NB4 (cell line): ENCODE data around the gene MAP4K2.
A peak's percentile ranks its signal among the peaks of the same experiment; 100 is the strongest.

Source experiments
- DNase-seq: peaks from one replicate; pipeline ENCODE4 v3.0.0; 2010; ENCODE audit warnings: low read depth
- H3K4me3 ChIP-seq: one replicate; pipeline ENCODE4 v1.5.1; 2011; ENCODE audit warnings: mild to moderate bottlenecking, low read depth, low read length, moderate library complexity
- CTCF ChIP-seq: IDR thresholded peaks from one replicate; pipeline ENCODE4 v1.5.1; 2012; ENCODE audit warnings: low read depth, low read length
- MAX ChIP-seq: IDR thresholded peaks from 2 replicates; pipeline ENCODE4 v1.6.1; 2011; ENCODE audit warnings: low read depth, low read length
- MYC ChIP-seq: IDR thresholded peaks from 2 replicates; pipeline ENCODE4 v1.6.1; 2011; ENCODE audit warnings: low read depth, low read length
- POLR2A ChIP-seq: IDR thresholded peaks from 2 replicates; pipeline ENCODE4 v1.6.1; 2011; ENCODE audit warnings: mild to moderate bottlenecking; ENCODE audit not compliant: insufficient read length; ENCODE audit errors: extremely low read depth

The MAP4K2 gene

GRCh38 chr11:64768300-64768694 lies 34.7 kb downstream of the MAP4K2 start:
- TF ChIP-seq POLR2A (no peak), MAX (no peak), MYC (no peak)
- no peak for DNase-seq
- H3K4me3 ChIP-seq, result no peak overlapping the region

GRCh38 chr11:64767344-64768299 lies 35.4 kb downstream of the MAP4K2 start:
- peak; percentile 19 for TF ChIP-seq POLR2A
- TF ChIP-seq MYC, result no peak
- peak; percentile 90 for TF ChIP-seq CTCF
- no peak for TF ChIP-seq MAX
- no peak overlapping the region for H3K4me3 ChIP-seq
- peak; percentile 83 for DNase-seq

GRCh38 chr11:64766881-64767280 lies 36.1 kb downstream of the MAP4K2 start:
- no peak for DNase-seq
- H3K4me3 ChIP-seq, result no peak overlapping the region
- TF ChIP-seq POLR2A (no peak), MYC (no peak), MAX (no peak), CTCF (no peak)

- no peak for TF ChIP-seq CTCF
- no peak for TF ChIP-seq MYC
- no peak for TF ChIP-seq POLR2A
- no peak for TF ChIP-seq MAX
- H3K4me3 ChIP-seq, result no peak overlapping the region
- no peak for DNase-seq
These were observed 37.0 kb downstream of the MAP4K2 start for GRCh38 chr11:64765851-64766665.

GRCh38 chr11:64765291-64765850 lies 37.6 kb downstream of the MAP4K2 start:
- H3K4me3 ChIP-seq, result no peak overlapping the region
- TF ChIP-seq CTCF (peak; percentile 21), MAX (no peak)
- DNase-seq, result no peak

- no peak for DNase-seq
- TF ChIP-seq CTCF, result no peak
- no peak for TF ChIP-seq MYC
- no peak for TF ChIP-seq MAX
- no peak for TF ChIP-seq POLR2A
- no peak overlapping the region for H3K4me3 ChIP-seq
These were observed 38.3 kb downstream of the MAP4K2 start for GRCh38 chr11:64764753-64765152.
